SHP77 (cell line): ENCODE measurements around the gene TRAPPC10.
"Not testable (repeated sequence)": the region's sequence is repeated elsewhere in the genome, so short reads cannot be mapped to it uniquely, and the experiment has no call there.

ENCODE experiments used
- DNase-seq, 2 experiments: peaks; one replicate each; lab custom pipeline; 2025; lab: John Stamatoyannopoulos, UW

Gene TRAPPC10

DNA sequence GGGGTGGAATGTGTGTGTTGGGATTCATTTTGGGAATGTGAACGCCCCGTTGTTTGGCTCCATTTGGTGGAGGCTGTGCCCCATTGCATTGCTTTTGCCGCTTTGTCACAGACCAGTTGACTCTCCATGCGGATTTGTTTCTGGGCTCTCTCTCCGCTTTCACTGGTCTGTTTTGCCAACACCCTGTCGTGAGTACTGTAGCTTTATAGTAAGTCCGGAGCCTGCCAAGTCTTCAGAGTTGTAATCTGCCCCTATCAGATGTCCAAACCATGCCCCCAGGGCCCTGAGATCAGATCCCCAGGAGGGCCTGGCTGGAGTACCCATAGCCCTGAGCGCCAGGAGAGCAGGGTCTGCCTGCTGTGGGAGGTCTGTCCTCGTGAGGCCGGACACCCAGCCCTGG lies 138.1 kb downstream of the TRAPPC10 start:
- not testable (repeated sequence) for DNase-seq

DNA sequence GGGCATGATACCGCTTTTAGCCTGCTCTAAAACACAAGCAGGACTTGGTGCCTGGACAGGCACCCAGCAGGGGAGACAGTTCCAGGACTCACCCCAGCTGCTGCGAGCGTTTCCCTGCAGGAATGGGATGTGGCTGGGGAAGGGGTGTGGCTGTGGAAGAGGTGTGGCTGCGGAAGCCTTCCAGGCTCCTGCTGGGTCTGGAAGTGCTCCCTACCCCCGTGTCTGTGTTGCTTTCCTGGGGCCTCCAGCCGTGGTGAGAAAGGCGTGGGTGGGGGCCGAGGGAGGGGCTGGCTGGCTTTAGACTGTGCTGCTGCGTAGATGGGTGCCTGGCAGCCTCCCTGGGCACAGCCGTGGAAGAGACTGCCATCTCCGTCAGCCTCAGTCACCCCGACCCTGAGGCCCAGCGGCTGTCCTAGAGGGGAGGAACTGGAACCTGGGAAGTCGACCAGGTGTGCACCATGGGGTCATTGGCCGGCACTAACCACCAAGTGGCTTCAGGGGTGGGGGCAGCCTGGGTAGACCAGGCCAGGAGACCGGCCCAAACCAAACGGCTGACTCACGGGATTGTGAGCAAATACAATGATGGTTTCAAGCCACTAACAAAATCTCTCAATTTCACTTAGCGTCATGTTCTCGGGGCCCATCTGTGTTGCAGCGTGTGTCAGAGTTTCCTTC lies 141.2 kb downstream of the TRAPPC10 start:
- not testable (repeated sequence) for DNase-seq

- not testable (repeated sequence) for DNase-seq
Observed at GRCh38 chr21:44153889-44154228, 141.8 kb downstream of the TRAPPC10 start.

DNA sequence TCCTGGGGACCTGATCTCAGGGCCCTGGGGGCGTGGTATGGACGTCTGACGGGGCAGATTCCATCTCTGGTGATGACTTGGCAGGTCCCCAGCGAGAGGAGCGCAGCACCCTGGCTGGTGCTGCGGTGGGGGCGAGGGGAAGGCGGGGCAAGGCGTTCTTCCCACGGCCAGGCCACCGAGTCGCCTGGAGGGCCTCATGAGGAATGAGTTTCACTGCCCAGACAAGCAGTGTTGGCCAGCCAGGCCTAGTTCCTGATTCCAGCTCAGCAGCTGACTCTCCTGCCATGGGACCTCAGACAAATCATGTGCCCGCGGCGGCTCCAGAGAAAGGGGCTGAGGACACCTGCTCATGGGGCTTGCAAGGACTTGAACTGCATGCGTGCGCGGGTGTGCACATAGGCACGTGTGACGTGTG lies 142.7 kb downstream of the TRAPPC10 start:
- DNase-seq, result not testable (repeated sequence)

- not testable (repeated sequence) for DNase-seq
Observed at GRCh38 chr21:44155231-44155993, 143.3 kb downstream of the TRAPPC10 start.

- not testable (repeated sequence) for DNase-seq
Observed at GRCh38 chr21:44155994-44156380, 143.9 kb downstream of the TRAPPC10 start.
